Left lung (tissue), 10 donors: Measurements from ENCODE around the gene DNAJB13. TPM values are rescaled to one million over a fixed set of nuclear protein-coding genes. Genes with fewer than 3 reads are reported as not detected.

Experiments
- ATAC-seq: fragments of 200-7000 bp; cut with Tn5 transposase; one replicate; pipeline ENCODE4 v1.9.1; 2020; ENCODE audit warnings: moderate library complexity
- DNase-seq, 4 donors: peaks; one replicate each; pipeline ENCODE4 v3.0.0-alpha.2; 2013 to 2020
- H3K27ac ChIP-seq, 2 donors: fragments of 200-600 bp; sonication (generic) in 1 of 2; one replicate each; pipeline versions ENCODE4 v1.5.0 to v1.8.0; 2020 to 2021
- H3K27me3 ChIP-seq, 2 donors: fragments of 200-600 bp; sonication (generic) in 1 of 2; one replicate each; pipeline versions ENCODE4 v1.5.0 to v1.8.0; 2020 to 2021
- H3K36me3 ChIP-seq, 2 donors: fragments of 200-600 bp; sonication (generic) in 1 of 2; one replicate each; pipeline versions ENCODE4 v1.5.0 to v1.8.0; 2020 to 2021
- H3K4me1 ChIP-seq, 2 donors: fragments of 200-600 bp; one replicate each; pipeline ENCODE4 v1.8.0; 2021
- H3K4me3 ChIP-seq, 2 donors: fragments of 200-600 bp; sonication (generic) in 1 of 2; one replicate each; pipeline versions ENCODE4 v1.5.0 to v1.8.0; 2020 to 2021; ENCODE audit warnings: mild to moderate bottlenecking in 1 of 2
- H3K9me3 ChIP-seq, 2 donors: fragments of 200-600 bp; sonication (generic) in 1 of 2; one replicate each; pipeline versions ENCODE4 v1.5.0 to v1.8.0; 2020 to 2021
- CTCF ChIP-seq, 2 donors: fragments of 200-600 bp; sonication (generic) in 1 of 2; IDR thresholded peaks; one replicate each; pipeline versions ENCODE4 v1.5.0 to v1.8.0; 2021; ENCODE audit warnings: antibody characterized with exemption in 2 of 2
- intact Hi-C, 2 donors: fragments of 100-400 bp; cut with DNase I; formaldehyde crosslinking; loops; one replicate each; pipeline versions ENCODE4 v1.11.2 to v1.14.2; 2022
- polyA plus RNA-seq, 6 donors: library from polyadenylated mRNA; unstranded; fragments of 120-200 nt; gene quantifications; one replicate each; pipeline ENCODE4 v1.2.1, GENCODE V29; 2013; ENCODE audit not compliant: insufficient read length in 6 of 6
- total RNA-seq, 2 donors: library from RNA; stranded (reverse); fragmentation: NEBNext Ultra II Directional; extraction: Animal tissue kit (Norgen Biotek cat#: 25700); gene quantifications; one replicate each; pipeline ENCODE4 v1.2.1, GENCODE V29; 2021
- donor health status: DM: no; HTN: yes; CAD: no.
- donor health status: DM: no; HTN: no; CAD: no.

The DNAJB13 gene
- total and polyA plus RNA-seq, 8 donors: 0.78 to 4.8 (median 2.9) TPM

- no peak for ATAC-seq
- no peak for TF ChIP-seq CTCF (IDR thresholded peaks at IDR 0.05)
Observed at GRCh38 chr11:73940801-73941570, 9.8 kb upstream of the DNAJB13 start.

GRCh38 chr11:73942010-73942409 lies 8.8 kb upstream of the DNAJB13 start:
- intact Hi-C loops: no loop called here
- no peaks in the 10 kb centered on the region for H3K4me1 ChIP-seq
- DNase-seq (no peak), ATAC-seq (no peak)
- no peak overlapping the region for H3K4me3 ChIP-seq
- H3K27ac ChIP-seq: no peak overlapping the region
- no peaks in the 10 kb centered on the region for H3K36me3 ChIP-seq
- TF ChIP-seq CTCF (IDR thresholded peaks at IDR 0.05): no peak
- H3K9me3 ChIP-seq: peaks cover 0 to 7% of the 10 kb centered on the region in 2 donors
- no peaks in the 10 kb centered on the region for H3K27me3 ChIP-seq

More at GRCh38 chr11:73940801-73941570, 9.8 kb upstream of the DNAJB13 start:
- no peak overlapping the region for H3K27ac ChIP-seq
- no peak for DNase-seq
- no peaks in the 10 kb centered on the region for H3K27me3 ChIP-seq
- H3K9me3 ChIP-seq: peaks cover 0 to 7% of the 10 kb centered on the region in 2 donors
- no peak overlapping the region for H3K4me3 ChIP-seq
- no peaks in the 10 kb centered on the region for H3K4me1 ChIP-seq
- no peaks in the 10 kb centered on the region for H3K36me3 ChIP-seq
- intact Hi-C loops: no loop called here

GRCh38 chr11:73944085-73944484 lies 6.7 kb upstream of the DNAJB13 start:
- ATAC-seq: no peak
- intact Hi-C loops: no loop called here

GRCh38 chr11:73944901-73945300 lies 5.9 kb upstream of the DNAJB13 start:
- no peak for DNase-seq
- no peaks in the 10 kb centered on the region for H3K36me3 ChIP-seq
- peaks cover 0 to 3% of the 10 kb centered on the region in 2 donors for H3K9me3 ChIP-seq
- no peaks in the 10 kb centered on the region for H3K4me1 ChIP-seq
- H3K4me3 ChIP-seq: no peak overlapping the region
- intact Hi-C loops: no loop called here
- H3K27ac ChIP-seq: no peak overlapping the region
- no peak for ATAC-seq
- H3K27me3 ChIP-seq: no peaks in the 10 kb centered on the region
- TF ChIP-seq CTCF (IDR thresholded peaks at IDR 0.05): no peak

More at GRCh38 chr11:73944085-73944484, 6.7 kb upstream of the DNAJB13 start:
- Histone ChIP-seq H3K9me3 (peaks cover 0 to 3% of the 10 kb centered on the region in 2 donors), H3K27ac (no peak overlapping the region), H3K4me1 (no peaks in the 10 kb centered on the region), H3K27me3 (no peaks in the 10 kb centered on the region), H3K36me3 (no peaks in the 10 kb centered on the region), H3K4me3 (no peak overlapping the region)
- DNase-seq: no peak
- TF ChIP-seq CTCF (IDR thresholded peaks at IDR 0.05): no peak

- ATAC-seq: no peak
- DNase-seq: no peak
- intact Hi-C loops: no loop called here
- no peak overlapping the region for H3K27ac ChIP-seq
- H3K4me1 ChIP-seq: no peaks in the 10 kb centered on the region
- TF ChIP-seq CTCF (IDR thresholded peaks at IDR 0.05): no peak
- H3K9me3 ChIP-seq: peaks cover 0 to 3% of the 10 kb centered on the region in 2 donors
- H3K27me3 ChIP-seq: no peaks in the 10 kb centered on the region
- no peaks in the 10 kb centered on the region for H3K36me3 ChIP-seq
- H3K4me3 ChIP-seq: no peak overlapping the region
Observed at GRCh38 chr11:73945396-73945795, 5.4 kb upstream of the DNAJB13 start.
